RWPE1 (cell line): Measurements from ENCODE around the gene MMP20.

Source experiments
- CTCF ChIA-PET: fragments of 350-600 bp; sonication (Branson Sonifier 250); formaldehyde crosslinking; extraction: SDS; loops from one replicate; lab custom pipeline; 2021; lab: Yijun Ruan, JAX
- POLR2A ChIA-PET: fragments of 400-600 bp; formaldehyde crosslinking; extraction: SDS; loops from one replicate; lab custom pipeline; 2020; ENCODE audit warnings: antibody characterized with exemption; ENCODE audit not compliant: low non-redundant PET; lab: Yijun Ruan, JAX
- DNase-seq: peaks from one replicate; pipeline ENCODE4 v3.0.0; 2012; ENCODE audit warnings: low spot score
- H3K27ac ChIP-seq: fragments of 450-650 bp; 2 replicates; pipeline ENCODE4 v1.5.1; 2017
- TF ChIP-seq, protein P1 (sequence below): fragments of 450-650 bp; conservative IDR thresholded peaks from 2 replicates; pipeline ENCODE4 v1.5.1; 2017; ENCODE audit warnings: low read depth, mild to moderate bottlenecking

MMP20 gene

GRCh38 chr11:102603091-102603490 lies 22.0 kb downstream of the MMP20 start:
- TF ChIP-seq, protein P1, sequence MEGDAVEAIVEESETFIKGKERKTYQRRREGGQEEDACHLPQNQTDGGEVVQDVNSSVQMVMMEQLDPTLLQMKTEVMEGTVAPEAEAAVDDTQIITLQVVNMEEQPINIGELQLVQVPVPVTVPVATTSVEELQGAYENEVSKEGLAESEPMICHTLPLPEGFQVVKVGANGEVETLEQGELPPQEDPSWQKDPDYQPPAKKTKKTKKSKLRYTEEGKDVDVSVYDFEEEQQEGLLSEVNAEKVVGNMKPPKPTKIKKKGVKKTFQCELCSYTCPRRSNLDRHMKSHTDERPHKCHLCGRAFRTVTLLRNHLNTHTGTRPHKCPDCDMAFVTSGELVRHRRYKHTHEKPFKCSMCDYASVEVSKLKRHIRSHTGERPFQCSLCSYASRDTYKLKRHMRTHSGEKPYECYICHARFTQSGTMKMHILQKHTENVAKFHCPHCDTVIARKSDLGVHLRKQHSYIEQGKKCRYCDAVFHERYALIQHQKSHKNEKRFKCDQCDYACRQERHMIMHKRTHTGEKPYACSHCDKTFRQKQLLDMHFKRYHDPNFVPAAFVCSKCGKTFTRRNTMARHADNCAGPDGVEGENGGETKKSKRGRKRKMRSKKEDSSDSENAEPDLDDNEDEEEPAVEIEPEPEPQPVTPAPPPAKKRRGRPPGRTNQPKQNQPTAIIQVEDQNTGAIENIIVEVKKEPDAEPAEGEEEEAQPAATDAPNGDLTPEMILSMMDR = no peak
- no peak overlapping the region for H3K27ac ChIP-seq
- no peak for DNase-seq
- ChIA-PET POLR2A (no interaction called here), CTCF (interaction anchor here (1.1 kb wide), 1 partner anchor 16 kb away, joined by 5 read pairs; no protein-coding TSS in a partner anchor)

GRCh38 chr11:102600666-102601065 lies 24.5 kb downstream of the MMP20 start:
- ChIA-PET CTCF (interaction anchor here (0.6 kb wide), 1 partner anchor 46 kb away, joined by 4 read pairs; no protein-coding TSS in a partner anchor), POLR2A (no interaction called here)
- H3K27ac ChIP-seq = peak overlapping the region; percentile 78
- TF ChIP-seq, protein P1 = no peak
- DNase-seq = no peak

GRCh38 chr11:102599642-102600261 lies 25.4 kb downstream of the MMP20 start:
- H3K27ac ChIP-seq = peak overlapping the region; percentile 78; the same call in 1 of the 2 replicates
- DNase-seq = peak; percentile 79
- POLR2A ChIA-PET = no interaction called here
- TF ChIP-seq, protein P1 = no peak
- CTCF ChIA-PET = no interaction called here

GRCh38 chr11:102598272-102598671 lies 26.9 kb downstream of the MMP20 start:
- POLR2A ChIA-PET = no interaction called here
- CTCF ChIA-PET = interaction anchor here (0.7 kb wide), 1 partner anchor 466 kb away, joined by 3 read pairs; no protein-coding TSS in a partner anchor

GRCh38 chr11:102596578-102596977 lies 28.6 kb downstream of the MMP20 start:
- CTCF ChIA-PET = no interaction called here
- POLR2A ChIA-PET = no interaction called here
- TF ChIP-seq, protein P1 = no peak

More at GRCh38 chr11:102598272-102598671, 26.9 kb downstream of the MMP20 start:
- no peak for DNase-seq
- TF ChIP-seq, protein P1 = no peak
- H3K27ac ChIP-seq = no peak overlapping the region

DNA sequence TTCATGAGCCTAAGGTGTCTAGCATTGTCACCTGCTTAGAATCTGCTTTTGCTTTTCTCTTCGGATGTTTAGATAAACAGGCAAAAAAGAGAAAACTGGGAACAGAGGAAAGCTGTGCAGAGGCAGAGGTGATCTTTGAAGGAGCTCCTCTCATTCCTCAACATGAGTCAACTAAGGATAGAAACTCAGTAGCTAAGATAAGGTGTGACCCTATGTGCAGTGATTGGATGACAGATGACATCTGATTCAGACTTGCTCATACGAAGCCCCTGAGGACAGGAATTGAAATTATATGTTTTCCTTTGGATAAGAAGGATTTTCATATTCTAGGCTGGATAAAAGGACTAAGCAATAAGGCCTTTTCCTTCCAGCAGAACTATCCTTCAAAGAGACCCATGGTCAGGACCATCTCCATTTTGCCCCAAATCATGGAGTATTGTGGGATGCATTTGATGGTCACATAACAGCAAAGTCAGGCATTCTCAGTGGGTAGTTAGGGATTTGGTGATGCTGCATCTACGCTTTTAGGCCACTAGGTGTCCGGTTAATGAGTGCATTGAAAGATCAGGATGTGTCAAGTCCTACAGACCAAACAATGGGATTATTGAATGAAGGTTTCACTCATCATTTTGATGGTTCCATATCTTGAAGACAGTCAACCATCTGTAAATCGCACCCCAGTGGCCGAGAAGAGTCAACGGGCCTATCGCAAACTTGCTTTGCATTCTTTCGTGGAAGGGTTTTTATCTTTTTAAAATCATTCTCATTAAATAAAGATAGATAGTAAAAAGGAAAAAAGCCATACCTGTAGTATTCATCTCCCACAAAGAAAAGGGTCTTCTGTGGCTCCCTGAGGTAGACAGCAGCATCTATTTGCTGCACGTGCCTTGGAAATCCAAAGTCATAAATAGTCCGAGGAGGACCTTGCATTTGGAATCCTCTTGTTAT lies 32.2 kb downstream of the MMP20 start:
- POLR2A ChIA-PET = no interaction called here
- no peak overlapping the region for H3K27ac ChIP-seq
- CTCF ChIA-PET = interaction anchor here (0.6 to 0.8 kb wide), 5 partner anchors 18 to 1667 kb away, joined by 3 to 5 read pairs (median 3); no protein-coding TSS in a partner anchor

More at GRCh38 chr11:102596578-102596977, 28.6 kb downstream of the MMP20 start:
- no peak overlapping the region for H3K27ac ChIP-seq
- no peak for DNase-seq

More for the DNA sequence above, 32.2 kb downstream of the MMP20 start:
- peak; percentile 35 for DNase-seq
- TF ChIP-seq, protein P1 = peak; percentile 33; the same call in 1 of the 2 replicates
